B cell (primary cell): ENCODE results near the gene LDHAL6B. TPM values are rescaled to one million over a fixed set of nuclear protein-coding genes. Genes with fewer than 3 reads are reported as not detected.

Experiments used
- ATAC-seq: fragments of 200-7000 bp; cut with Tn5 transposase; one replicate; pipeline ENCODE4 v1.10.0; 2021; ENCODE audit warnings: low read depth, mild to moderate bottlenecking, moderate number of reproducible peaks, moderate library complexity
- CTCF ChIA-PET: fragments of 350-600 bp; sonication (Branson Sonifier 250); formaldehyde crosslinking; loops from one replicate; lab custom pipeline; 2021; ENCODE audit warnings: antibody characterized with exemption, inconsistent platforms; lab: Charles Lee
- POLR2A ChIA-PET: fragments of 350-600 bp; sonication (Branson Sonifier 250); formaldehyde crosslinking; loops from one replicate; lab custom pipeline; 2021; ENCODE audit warnings: antibody characterized with exemption; lab: Charles Lee
- DNase-seq: peaks from one replicate; pipeline ENCODE4 v3.0.0; 2013
- H2AFZ ChIP-seq: 2 replicates; pipeline ENCODE4 v1.6.1; 2012; ENCODE audit warnings: mild to moderate bottlenecking, low read depth, low read length; ENCODE audit not compliant: insufficient read depth, poor library complexity, severe bottlenecking
- H3K27ac ChIP-seq, 2 donors: 1 replicate in 1 of 2; 2 replicates in 1 of 2; pipeline ENCODE4 v1.5.1; 2012 to 2013; ENCODE audit warnings: low read length in 2 of 2, mild to moderate bottlenecking in 2 of 2, moderate library complexity in 1 of 2
- H3K27me3 ChIP-seq, 4 experiments: fragments of 200-600 bp in 1 of 4; sonication (generic) in 1 of 4; replicated peaks in 1 of 4; 1 replicate in 2 of 4; 2 replicates in 2 of 4; pipeline versions ENCODE4 v1.6.1 to v1.7.0; 2013 to 2016; ENCODE audit warnings: low read length in 3 of 4, mild to moderate bottlenecking in 2 of 4, mixed read lengths in 1 of 4, moderate library complexity in 1 of 4; ENCODE audit not compliant: insufficient read depth in 4 of 4, control insufficient read depth in 3 of 4; ENCODE audit errors: control extremely low read depth in 1 of 4
- H3K36me3 ChIP-seq, 2 experiments: replicated peaks in 1 of 2; 1 replicate in 1 of 2; 2 replicates in 1 of 2; pipeline versions ENCODE4 v1.6.1 to v1.7.1; 2013; ENCODE audit warnings: low read length in 1 of 2; ENCODE audit not compliant: insufficient read depth in 2 of 2, control insufficient read depth in 1 of 2; ENCODE audit errors: control extremely low read depth in 1 of 2, extremely low read depth in 1 of 2
- H3K4me1 ChIP-seq, 2 donors: fragments of 200-600 bp in 1 of 2; sonication (generic) in 1 of 2; 1 replicate in 1 of 2; 2 replicates in 1 of 2; pipeline versions ENCODE4 v1.5.1 to v1.6.1; 2013 to 2017; ENCODE audit warnings: low read length in 2 of 2; ENCODE audit not compliant: control insufficient read depth in 2 of 2, insufficient read depth in 2 of 2
- H3K4me2 ChIP-seq: replicated peaks from 2 replicates; pipeline ENCODE3; 2012; ENCODE audit warnings: mild to moderate bottlenecking, low read depth, low read length; ENCODE audit not compliant: poor library complexity, severe bottlenecking
- H3K4me3 ChIP-seq, 5 experiments: fragments of 200-600 bp in 1 of 5; sonication (generic) in 1 of 5; 1 replicate in 3 of 5; 2 replicates in 2 of 5; pipeline versions ENCODE4 v1.5.1 to v1.7.0; 2011 to 2016; ENCODE audit warnings: low read length in 4 of 5, mild to moderate bottlenecking in 4 of 5, low read depth in 2 of 5, control low read depth in 1 of 5, moderate library complexity in 1 of 5; ENCODE audit not compliant: insufficient read depth in 1 of 5; ENCODE audit errors: control extremely low read depth in 1 of 5, extremely low read depth in 1 of 5
- H3K79me2 ChIP-seq: fragments of 200-600 bp; sonication (generic); one replicate; pipeline ENCODE4 v1.6.0; 2016; ENCODE audit warnings: low read length; ENCODE audit not compliant: control insufficient read depth, insufficient read depth
- H3K9ac ChIP-seq: fragments of 200-600 bp; sonication (generic); 2 replicates; pipeline ENCODE4 v1.6.1; 2017; ENCODE audit warnings: mild to moderate bottlenecking, low read length, moderate library complexity
- H3K9me3 ChIP-seq, 3 donors: one replicate each; pipeline versions ENCODE4 v1.6.1 to v1.7.1; 2013; ENCODE audit warnings: low read length in 2 of 3; ENCODE audit not compliant: control insufficient read depth in 2 of 3, insufficient read depth in 1 of 3; ENCODE audit errors: control extremely low read depth in 1 of 3
- H4K20me1 ChIP-seq: 2 replicates; pipeline ENCODE4 v1.6.0; 2012; ENCODE audit warnings: mild to moderate bottlenecking, low read length; ENCODE audit not compliant: insufficient read depth, control insufficient read depth, poor library complexity, severe bottlenecking
- H3K27ac Mint-ChIP-seq: one replicate; pipeline ENCODE4 v1.8.0; 2021; ENCODE audit warnings: mixed read lengths
- H3K27me3 Mint-ChIP-seq: one replicate; pipeline ENCODE4 v1.8.0; 2021; ENCODE audit warnings: mixed read lengths
- H3K4me1 Mint-ChIP-seq: one replicate; pipeline ENCODE4 v1.8.0; 2021; ENCODE audit warnings: mixed read lengths
- H3K4me3 Mint-ChIP-seq: one replicate; pipeline ENCODE4 v1.8.0; 2021; ENCODE audit warnings: mixed read lengths
- H3K9me3 Mint-ChIP-seq: one replicate; pipeline ENCODE4 v1.8.0; 2022; ENCODE audit warnings: mixed read lengths; ENCODE audit not compliant: insufficient read depth
- EZH2 ChIP-seq: IDR thresholded peaks from 2 replicates; pipeline ENCODE4 v1.6.1; 2012; ENCODE audit warnings: borderline replicate concordance, low read depth, mild to moderate bottlenecking, moderate library complexity, low read length; ENCODE audit not compliant: insufficient read depth, poor library complexity, severe bottlenecking
- WGBS: methylation state at CpG from one replicate; pipeline ENCODE4 v1.1.5; 2013; ENCODE audit warnings: missing lambda C conversion rate; ENCODE audit not compliant: insufficient coverage; 5-methylcytosine and 5-hydroxymethylcytosine counted together
- intact Hi-C: fragments of 100-400 bp; cut with micrococcal nuclease; formaldehyde crosslinking; loops from one replicate; pipeline ENCODE4 v1.10.0; 2022
- polyA plus RNA-seq: library from polyadenylated mRNA; depleted of rRNA; stranded (reverse); fragments of >200 nt; gene quantifications from 2 replicates; pipeline ENCODE4 v1.2.3, GENCODE V29; 2012
- total RNA-seq, 2 donors: library from RNA; stranded (reverse); fragments of 120-200 nt in 1 of 2; gene quantifications; 1 replicate in 1 of 2; 2 replicates in 1 of 2; pipeline versions ENCODE4 v1.2.3 to v1.2.4, GENCODE V29; 2013 to 2022
- TF ChIP-seq, protein P1 (sequence below): fragments of 200-600 bp; IDR thresholded peaks from one replicate; pipeline ENCODE4 v1.8.0; 2022; ENCODE audit warnings: antibody characterized with exemption, mild to moderate bottlenecking

LDHAL6B gene
- total and polyA plus RNA-seq, 2 donors (not counting 1 experiment from before 2014, with no cell fraction given): not detected

DNA sequence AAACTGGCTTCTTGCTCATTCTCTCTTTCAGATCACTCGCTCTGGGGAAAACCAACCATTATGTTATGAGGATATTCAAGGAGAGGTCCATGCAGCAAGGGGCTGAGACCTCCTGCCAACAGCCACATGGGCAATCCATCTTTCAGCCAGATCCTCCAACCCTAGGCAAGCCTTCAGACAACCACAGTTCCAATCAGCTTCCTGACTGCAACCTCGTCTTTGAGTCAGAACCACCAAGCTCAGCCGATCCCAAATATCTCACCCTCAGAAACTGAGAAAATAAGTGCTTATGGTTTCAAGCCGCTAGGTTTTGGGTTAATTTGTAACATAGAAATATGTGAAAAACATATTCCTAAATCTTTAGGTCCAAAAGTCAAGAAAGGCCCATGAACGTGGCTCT, 10.3 kb downstream of the LDHAL6B start:
- 100% methylated on average over 1 of the region's 5 CpGs for WGBS
- TF ChIP-seq, protein P1, sequence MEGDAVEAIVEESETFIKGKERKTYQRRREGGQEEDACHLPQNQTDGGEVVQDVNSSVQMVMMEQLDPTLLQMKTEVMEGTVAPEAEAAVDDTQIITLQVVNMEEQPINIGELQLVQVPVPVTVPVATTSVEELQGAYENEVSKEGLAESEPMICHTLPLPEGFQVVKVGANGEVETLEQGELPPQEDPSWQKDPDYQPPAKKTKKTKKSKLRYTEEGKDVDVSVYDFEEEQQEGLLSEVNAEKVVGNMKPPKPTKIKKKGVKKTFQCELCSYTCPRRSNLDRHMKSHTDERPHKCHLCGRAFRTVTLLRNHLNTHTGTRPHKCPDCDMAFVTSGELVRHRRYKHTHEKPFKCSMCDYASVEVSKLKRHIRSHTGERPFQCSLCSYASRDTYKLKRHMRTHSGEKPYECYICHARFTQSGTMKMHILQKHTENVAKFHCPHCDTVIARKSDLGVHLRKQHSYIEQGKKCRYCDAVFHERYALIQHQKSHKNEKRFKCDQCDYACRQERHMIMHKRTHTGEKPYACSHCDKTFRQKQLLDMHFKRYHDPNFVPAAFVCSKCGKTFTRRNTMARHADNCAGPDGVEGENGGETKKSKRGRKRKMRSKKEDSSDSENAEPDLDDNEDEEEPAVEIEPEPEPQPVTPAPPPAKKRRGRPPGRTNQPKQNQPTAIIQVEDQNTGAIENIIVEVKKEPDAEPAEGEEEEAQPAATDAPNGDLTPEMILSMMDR: no peak
- no peak for TF ChIP-seq EZH2
- ChIA-PET CTCF (interaction anchor here (0.6 to 1.6 kb wide), 2 partner anchors 312 to 1119 kb away, joined by 3 read pairs; no protein-coding TSS in a partner anchor), POLR2A (interaction anchor here (0.6 kb wide), 1 partner anchor 228 kb away, joined by 3 read pairs; no protein-coding TSS in a partner anchor)
- Mint-ChIP-seq H3K27ac (no peak overlapping the region), H3K4me1 (no peaks in the 10 kb centered on the region), H3K9me3 (no peaks in the 10 kb centered on the region), H3K27me3 (no peaks in the 10 kb centered on the region), H3K4me3 (no peak overlapping the region)
- H4K20me1 ChIP-seq: no peaks in the 10 kb centered on the region
- H3K4me3 ChIP-seq: no peak overlapping the region
- no peak overlapping the region for H3K4me2 ChIP-seq
- ATAC-seq: no peak
- H3K79me2 ChIP-seq: no peaks in the 10 kb centered on the region
- peaks cover 8 to 36% of the 10 kb centered on the region in 2 experiments for H3K36me3 ChIP-seq
- no peaks in the 10 kb centered on the region for H3K4me1 ChIP-seq
- no peaks in the 10 kb centered on the region for H3K27me3 ChIP-seq
- H2AFZ ChIP-seq: no peak overlapping the region
- H3K9me3 ChIP-seq: no peaks in the 10 kb centered on the region
- no peak for DNase-seq
- intact Hi-C loops: no loop called here
- H3K9ac ChIP-seq: no peak overlapping the region
- H3K27ac ChIP-seq: no peak overlapping the region

DNA sequence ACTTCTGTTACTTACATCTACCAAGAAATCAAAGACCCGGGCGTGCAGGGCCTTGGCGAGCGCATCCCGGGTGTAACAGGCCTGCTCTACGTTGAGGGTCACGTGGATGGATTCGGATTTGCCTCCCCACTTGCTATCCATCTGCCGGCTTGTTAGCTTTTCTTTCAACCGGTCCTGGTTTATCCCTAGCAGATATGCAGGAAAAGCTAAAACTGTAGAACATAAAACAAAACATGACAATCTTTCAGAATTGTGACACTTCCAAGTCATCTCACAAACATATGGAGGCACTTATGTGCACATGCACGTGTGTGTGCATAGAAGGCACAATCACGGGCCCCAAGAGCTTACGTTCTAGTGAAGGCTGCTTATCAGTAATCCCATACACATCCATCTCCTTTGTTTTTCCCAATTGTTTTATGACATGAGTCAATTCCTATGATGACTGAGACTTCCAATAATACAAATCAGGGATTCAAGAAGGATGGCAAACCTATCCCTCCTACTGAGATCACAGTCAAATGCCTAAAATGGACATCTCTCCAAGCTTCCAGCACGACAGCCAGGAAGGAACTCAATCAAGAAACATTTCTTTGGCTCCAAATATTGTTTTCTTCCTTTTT, 11.3 kb downstream of the LDHAL6B start:
- CTCF ChIA-PET: interaction anchor here (1.6 kb wide), 1 partner anchor 311 kb away, joined by 3 read pairs; no protein-coding TSS in a partner anchor
- 99% methylated on average over 14 of the region's 14 CpGs for WGBS
- Histone ChIP-seq H4K20me1 (no peaks in the 10 kb centered on the region), H3K36me3 (peaks cover 8 to 42% of the 10 kb centered on the region in 2 experiments), H3K9ac (no peak overlapping the region), H3K27me3 (no peaks in the 10 kb centered on the region), H3K27ac (no peak overlapping the region), H3K79me2 (no peaks in the 10 kb centered on the region), H3K4me3 (no peak overlapping the region), H3K4me1 (no peaks in the 10 kb centered on the region), H3K4me2 (no peak overlapping the region), H2AFZ (no peak overlapping the region), H3K9me3 (no peaks in the 10 kb centered on the region)
- H3K4me1 Mint-ChIP-seq: no peaks in the 10 kb centered on the region
- ATAC-seq (no peak), DNase-seq (no peak)
- H3K27ac Mint-ChIP-seq: no peak overlapping the region
- intact Hi-C loops: no loop called here
- POLR2A ChIA-PET: no interaction called here
- TF ChIP-seq, protein P1: no peak
- TF ChIP-seq EZH2: no peak
- no peaks in the 10 kb centered on the region for H3K9me3 Mint-ChIP-seq
- no peak overlapping the region for H3K4me3 Mint-ChIP-seq
- no peaks in the 10 kb centered on the region for H3K27me3 Mint-ChIP-seq
